Kidney (tissue), 14 donors: ENCODE data around the gene PDGFRB. TPM values are rescaled to one million over a fixed set of nuclear protein-coding genes. Genes with fewer than 3 reads are reported as not detected.

Experiments used
- DNase-seq, 5 donors: peaks; one replicate each; pipeline ENCODE4 v3.0.0-alpha.2; 2013 to 2020
- FAIRE-seq: peaks from 2 replicates; lab custom pipeline; 2012; peaks lifted over from hg19 to GRCh38; lab: Jason Lieb, UNC
- H3K27ac ChIP-seq, 2 donors: one replicate each; pipeline ENCODE4 v1.7.0; 2013; ENCODE audit warnings: low read depth in 2 of 2, low read length in 2 of 2, inconsistent platforms in 1 of 2
- H3K27me3 ChIP-seq: one replicate; pipeline ENCODE4 v1.7.1; 2013; ENCODE audit warnings: low read length, inconsistent platforms; ENCODE audit not compliant: control insufficient read depth, insufficient read depth
- H3K36me3 ChIP-seq, 3 donors: one replicate each; pipeline versions ENCODE4 v1.7.0 to v1.7.1; 2013; ENCODE audit warnings: low read length in 3 of 3, control low read depth in 1 of 3, inconsistent platforms in 1 of 3; ENCODE audit not compliant: insufficient read depth in 3 of 3, control insufficient read depth in 2 of 3
- H3K4me1 ChIP-seq, 3 donors: one replicate each; pipeline versions ENCODE4 v1.7.0 to v1.7.1; 2013; ENCODE audit warnings: low read length in 3 of 3, inconsistent platforms in 1 of 3, low read depth in 1 of 3; ENCODE audit not compliant: control insufficient read depth in 2 of 3, insufficient read depth in 2 of 3
- H3K4me3 ChIP-seq, 3 donors: one replicate each; pipeline versions ENCODE4 v1.7.0 to v1.8.1; 2013; ENCODE audit warnings: low read length in 3 of 3, control low read depth in 1 of 3, inconsistent platforms in 1 of 3
- H3K9ac ChIP-seq, 3 donors: one replicate each; pipeline versions ENCODE4 v1.7.0 to v1.7.1; 2013; ENCODE audit warnings: low read length in 3 of 3, control low read depth in 1 of 3, inconsistent platforms in 1 of 3
- H3K9me3 ChIP-seq, 3 donors: one replicate each; pipeline versions ENCODE4 v1.7.0 to v1.7.1; 2013; ENCODE audit warnings: low read length in 3 of 3, control low read depth in 1 of 3, inconsistent platforms in 1 of 3; ENCODE audit not compliant: control insufficient read depth in 2 of 3, insufficient read depth in 1 of 3
- CTCF ChIP-seq: IDR thresholded peaks from 3 replicates; pipeline ENCODE4 v1.5.1; 2012; ENCODE audit warnings: mild to moderate bottlenecking, moderate library complexity, borderline replicate concordance; ENCODE audit not compliant: insufficient read depth; ENCODE audit errors: extremely low read depth
- intact Hi-C: fragments of 100-400 bp; cut with DNase I; formaldehyde crosslinking; loops from one replicate; pipeline ENCODE4 v1.11.1; 2022
- polyA plus RNA-seq: library from polyadenylated mRNA; stranded (reverse); fragments of 350-450 nt; fragmentation: Illumina TruSeq; extraction: RNeasy Lipid Tissue Mini Kit (QIAGEN cat#74804); gene quantifications from one replicate; pipeline ENCODE4 v1.2.3, GENCODE V29; 2014; ENCODE audit warnings: low read depth, low replicate concordance; ENCODE audit not compliant: insufficient read depth
- total RNA-seq: library from RNA; stranded (reverse); fragmentation: NEBNext Ultra II Directional; extraction: Animal tissue kit (Norgen Biotek cat#: 25700); gene quantifications from one replicate; pipeline ENCODE4 v1.2.1, GENCODE V29; 2021
- donor health status: control.
- donor health status: control.
- donor health status: control.
- donor health status: control.
- donor health status: control.
- donor health status: DM: yes; HTN: yes; CAD: no.
- donor health status: Normal renal cell carcinoma (clear cell type).

The PDGFRB gene
- total and polyA plus RNA-seq, 2 donors from 2014 or later: 50.4 to 104 TPM

GRCh38 chr5:150182774-150183173 lies 27.1 kb upstream of the PDGFRB start:
- no peak for FAIRE-seq
- no peak for TF ChIP-seq CTCF
- H3K27me3 ChIP-seq: no peaks in the 10 kb centered on the region
- no peak overlapping the region for H3K9ac ChIP-seq
- H3K27ac ChIP-seq: no peak overlapping the region
- H3K36me3 ChIP-seq: no peaks in the 10 kb centered on the region
- no peak for DNase-seq
- intact Hi-C loops: no loop called here
- no peak overlapping the region for H3K4me3 ChIP-seq
- peaks cover 0 to 25% (median 4%) of the 10 kb centered on the region in 3 donors for H3K4me1 ChIP-seq
- no peaks in the 10 kb centered on the region for H3K9me3 ChIP-seq

- peaks cover 4 to 25% (median 6%) of the 10 kb centered on the region in 3 donors for H3K4me1 ChIP-seq
- no peak for FAIRE-seq
- H3K9ac ChIP-seq: no peak overlapping the region
- no peaks in the 10 kb centered on the region for H3K9me3 ChIP-seq
- no peaks in the 10 kb centered on the region for H3K27me3 ChIP-seq
- TF ChIP-seq CTCF: no peak
- intact Hi-C loops: no loop called here
- H3K27ac ChIP-seq: no peak overlapping the region
- DNase-seq: no peak
- no peak overlapping the region for H3K4me3 ChIP-seq
- H3K36me3 ChIP-seq: no peaks in the 10 kb centered on the region
Measured at GRCh38 chr5:150181766-150182545, 26.3 kb upstream of the PDGFRB start.

GRCh38 chr5:150181027-150181426 lies 25.4 kb upstream of the PDGFRB start:
- TF ChIP-seq CTCF: no peak
- FAIRE-seq (no peak), DNase-seq (no peak)
- Histone ChIP-seq H3K9me3 (no peaks in the 10 kb centered on the region), H3K27me3 (no peaks in the 10 kb centered on the region), H3K4me3 (no peak overlapping the region), H3K36me3 (no peaks in the 10 kb centered on the region), H3K27ac (peak overlapping the region in 1 of 2 donors; percentile 24), H3K4me1 (peaks cover 4 to 25% (median 6%) of the 10 kb centered on the region in 3 donors), H3K9ac (no peak overlapping the region)
- intact Hi-C loops: no loop called here
